T-helper 1 cell treated with Interleukin-12 subunit alpha and Interleukin-12 subunit beta and Interleukin-4 antibody, amounts not matched to agents 30 ng/mL and 1 ng/mL, for 36 hours (primary cell): Measurements from ENCODE around the gene M1AP. TPM values are rescaled to one million over a fixed set of nuclear protein-coding genes. Genes with fewer than 3 reads are reported as not detected.

Source experiments
- intact Hi-C: fragments of 100-400 bp; cut with micrococcal nuclease; formaldehyde crosslinking; loops from one replicate; pipeline ENCODE4 v1.15.1; 2024
- total RNA-seq: library from RNA; stranded (reverse); gene quantifications from 2 replicates; pipeline ENCODE4 v1.2.3, GENCODE V29; 2022

Gene M1AP
- total RNA-seq = not detected in 2 replicates

GRCh38 chr2:74648009-74648443 is at the start of gene M1AP:
Gene M1AP (minus strand): TSS chr2:74648330. CDS start chr2:74640275, 8,055 bp downstream.
- intact Hi-C loops = no loop called here

GRCh38 chr2:74696829-74697228 is 48.7 kb upstream of the M1AP start:
- intact Hi-C loops = loop anchor here (10.0 kb wide), 1 partner anchor 358 kb away; no protein-coding TSS in a partner anchor

DNA sequence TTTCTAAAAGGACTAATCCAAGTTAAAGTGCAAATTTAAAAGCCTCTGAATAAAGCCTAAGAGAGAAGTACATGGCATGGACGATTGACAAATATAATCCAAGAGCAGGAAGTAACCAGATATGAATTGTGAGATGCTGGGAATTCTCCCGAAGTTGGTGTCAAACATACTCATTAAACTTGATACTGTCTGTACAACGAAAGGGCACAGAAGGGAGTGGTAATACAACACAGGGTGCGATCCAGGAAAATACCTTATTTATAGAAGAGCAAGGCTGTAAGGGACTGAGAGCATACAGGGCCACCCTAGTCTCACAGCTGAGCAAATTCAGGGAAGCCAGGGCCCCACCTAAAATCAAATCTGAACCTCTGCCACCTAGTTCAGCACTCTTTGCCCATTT is 47.5 kb upstream of the M1AP start:
- intact Hi-C loops = loop anchor here (10.0 kb wide), 1 partner anchor 359 kb away; no protein-coding TSS in a partner anchor

DNA sequence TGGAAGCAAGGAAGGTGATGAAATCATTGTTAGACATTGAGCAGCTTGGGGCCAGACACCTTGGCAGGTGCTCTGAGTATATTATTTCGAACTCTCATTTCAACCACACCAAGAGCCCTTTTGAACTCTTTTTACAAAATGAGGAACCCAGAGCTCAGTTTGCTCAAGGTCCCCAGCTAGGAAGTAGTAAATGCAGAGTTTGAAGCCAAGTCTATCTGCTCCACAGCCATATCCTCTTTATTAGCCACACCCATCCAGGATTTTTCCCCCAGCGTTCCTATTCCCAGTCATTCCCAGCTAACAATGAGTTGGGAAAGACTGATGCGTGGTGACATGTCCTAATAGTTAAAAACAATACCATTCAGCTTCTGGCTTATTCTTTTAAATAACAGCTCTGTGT is 46.2 kb upstream of the M1AP start:
- intact Hi-C loops = loop anchor here (10.0 kb wide), 1 partner anchor 361 kb away; no protein-coding TSS in a partner anchor

DNA sequence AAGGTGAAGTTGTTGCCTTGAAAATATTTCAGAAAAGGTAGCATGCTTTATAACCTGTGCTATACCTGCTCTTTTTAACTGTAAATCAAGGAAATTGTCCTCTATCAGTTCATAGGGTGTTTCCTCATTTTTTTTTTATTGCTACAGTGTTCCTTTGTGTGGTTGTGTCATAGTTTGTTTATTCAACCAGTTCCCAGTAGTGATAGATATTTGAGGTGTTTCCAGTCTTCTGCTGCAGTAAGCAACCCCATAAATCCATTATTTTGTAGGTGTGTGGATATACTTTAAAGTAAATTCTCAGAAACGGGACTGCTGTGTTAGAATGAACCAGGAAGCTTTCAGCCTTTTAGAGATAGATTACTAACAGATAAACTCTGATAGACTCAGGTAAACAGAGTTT is 45.5 kb upstream of the M1AP start:
- intact Hi-C loops = loop anchor here (10.0 kb wide), 1 partner anchor 361 kb away; no protein-coding TSS in a partner anchor

DNA sequence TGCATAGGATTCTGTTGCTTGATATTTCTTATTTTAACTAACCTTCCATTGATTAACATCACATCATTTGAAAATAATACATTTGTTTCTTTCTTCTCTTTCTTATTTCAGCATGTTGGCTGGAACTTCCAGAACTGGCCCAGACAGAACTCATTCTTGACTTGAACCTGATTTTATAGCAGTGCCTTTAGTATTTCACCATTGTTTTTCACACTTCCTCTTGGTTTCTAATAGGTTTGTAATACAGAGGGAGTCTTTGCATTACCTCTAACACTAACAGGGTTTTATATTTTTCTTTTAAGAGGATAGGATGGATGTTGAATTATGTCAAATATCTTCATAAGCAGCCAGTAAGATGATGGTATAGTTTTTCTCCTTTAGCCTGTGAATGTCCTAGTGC is 45.1 kb upstream of the M1AP start:
- intact Hi-C loops = loop anchor here (10.0 kb wide), 1 partner anchor 362 kb away; no protein-coding TSS in a partner anchor

GRCh38 chr2:74691929-74692328 is 43.8 kb upstream of the M1AP start:
- intact Hi-C loops = loop anchor here (10.0 kb wide), 1 partner anchor 363 kb away; no protein-coding TSS in a partner anchor

DNA sequence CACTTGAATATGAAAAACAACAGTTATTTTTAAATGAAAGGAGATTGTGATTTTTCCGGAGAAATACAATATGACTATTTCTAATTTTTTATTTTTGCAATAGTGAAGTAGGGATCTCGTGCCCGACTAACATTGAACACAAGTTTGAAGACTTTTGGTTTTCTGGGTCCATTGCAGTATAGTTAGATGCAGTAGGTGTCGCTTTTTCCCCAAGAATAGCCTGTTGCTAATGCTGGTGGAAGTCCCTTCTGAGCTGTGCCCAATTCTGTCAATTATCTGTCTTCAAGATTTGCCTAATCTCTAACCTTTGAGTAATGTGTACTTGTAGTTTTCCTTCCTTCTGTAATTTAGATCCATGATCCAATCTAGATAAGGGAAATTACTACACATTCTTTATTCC is 42.4 kb upstream of the M1AP start:
- intact Hi-C loops = loop anchor here (1.0 to 10.0 kb wide), 5 partner anchors 186 to 938 kb away; no protein-coding TSS in a partner anchor

GRCh38 chr2:74689671-74690070 is 41.5 kb upstream of the M1AP start:
- intact Hi-C loops = loop anchor here (1.0 to 10.0 kb wide), 5 partner anchors 187 to 939 kb away; no protein-coding TSS in a partner anchor

DNA sequence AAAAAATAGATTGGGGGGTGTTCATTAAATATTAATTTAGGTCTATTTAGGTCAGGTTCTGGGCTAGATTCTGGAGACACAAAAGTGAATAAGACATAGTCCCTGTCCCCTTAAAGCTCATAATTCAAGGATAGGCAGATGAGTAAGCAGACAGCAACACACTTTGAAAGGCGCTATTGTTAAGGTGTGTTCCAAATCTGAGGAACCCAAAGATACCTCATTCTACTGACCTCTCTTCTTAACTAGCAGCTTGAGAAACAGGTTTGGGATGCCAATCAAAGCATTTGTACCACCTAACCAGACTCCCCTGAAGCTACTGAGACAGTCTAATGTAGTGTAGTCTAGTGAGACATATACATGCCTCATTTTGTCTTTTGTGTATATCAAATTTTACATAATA is 40.8 kb upstream of the M1AP start:
- intact Hi-C loops = no loop called here

DNA sequence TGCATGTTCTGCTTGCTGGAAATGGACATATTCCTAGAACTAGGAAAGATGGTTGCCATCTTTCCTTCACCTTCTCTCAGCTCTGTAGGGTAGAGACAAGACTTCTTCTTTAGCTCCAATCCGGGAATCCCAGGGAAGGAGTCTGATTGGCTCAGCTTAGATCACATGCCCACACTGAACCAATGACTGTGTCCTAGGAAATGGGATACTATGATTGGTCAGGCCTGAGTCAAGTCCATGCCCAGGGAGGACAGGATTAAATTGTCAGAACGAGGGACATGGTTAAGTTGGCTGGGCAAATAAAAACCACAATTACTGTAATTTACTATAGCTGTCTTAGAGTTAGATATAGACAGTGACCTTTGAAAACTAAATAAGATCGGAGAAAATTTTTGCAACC is 37.3 kb upstream of the M1AP start:
- intact Hi-C loops = no loop called here

DNA sequence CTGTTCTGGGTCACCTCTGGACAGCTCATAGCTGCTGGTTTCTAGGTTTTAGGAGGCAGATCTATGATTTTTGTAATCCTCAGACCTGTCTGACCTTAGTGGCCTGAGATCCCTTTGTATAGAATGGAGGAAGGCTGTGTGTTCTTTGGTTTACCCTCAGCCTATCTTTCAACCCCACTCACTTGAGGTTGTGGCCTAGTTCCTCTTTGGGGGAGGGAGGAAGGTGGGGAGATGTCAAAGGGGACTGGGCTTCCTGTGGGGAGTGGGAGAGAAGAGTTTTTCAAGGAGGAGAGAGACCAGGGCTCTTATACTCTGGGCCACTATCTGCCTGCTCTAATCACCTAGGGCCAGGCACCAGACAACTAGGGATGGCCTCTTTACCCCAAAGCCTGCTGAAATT is 34.4 kb upstream of the M1AP start:
- intact Hi-C loops = no loop called here

DNA sequence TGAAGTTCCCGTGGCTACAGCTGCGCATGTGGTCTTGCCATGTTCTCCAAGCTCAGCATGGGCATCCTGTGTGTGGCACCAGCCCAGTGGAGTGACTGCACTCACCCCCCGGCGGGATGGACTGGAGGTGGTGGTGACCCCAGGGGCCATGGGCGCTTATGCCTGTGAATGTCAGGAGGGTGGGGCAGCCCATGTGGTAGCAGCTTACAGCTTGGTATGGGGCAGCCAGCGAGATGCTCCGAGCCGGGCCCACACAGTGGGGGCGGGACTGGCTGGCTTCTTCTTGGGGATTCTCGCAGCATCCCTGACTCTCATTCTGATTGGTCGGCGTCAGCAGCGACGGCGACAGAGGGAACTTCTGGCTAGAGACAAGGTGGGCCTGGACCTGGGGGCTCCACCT is 31.5 kb upstream of the M1AP start:
- intact Hi-C loops = no loop called here

DNA sequence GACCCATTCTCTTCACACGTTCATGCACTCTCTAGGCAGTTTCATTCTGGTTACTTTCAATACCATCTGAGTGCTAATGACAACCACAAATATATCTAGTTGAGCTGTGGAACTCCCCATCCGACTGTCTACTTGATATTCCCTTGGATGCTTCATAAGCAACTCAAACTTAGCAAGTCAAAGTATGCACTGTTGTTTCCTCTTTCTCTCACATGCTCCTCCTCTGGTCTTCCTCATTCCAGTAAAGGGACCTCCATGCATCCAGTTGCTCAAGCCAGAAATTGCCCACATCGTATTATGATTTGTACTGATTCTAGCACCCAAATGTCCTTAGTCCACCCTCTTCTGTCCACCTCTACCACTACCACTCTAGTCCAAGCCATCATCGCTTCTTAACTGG is 28.2 kb upstream of the M1AP start:
- intact Hi-C loops = no loop called here

GRCh38 chr2:74675090-74675489 is 27.0 kb upstream of the M1AP start:
- intact Hi-C loops = no loop called here

- intact Hi-C loops = no loop called here
Measured at GRCh38 chr2:74673826-74674528, 25.8 kb upstream of the M1AP start.

GRCh38 chr2:74671479-74671878 is 23.3 kb upstream of the M1AP start:
- intact Hi-C loops = no loop called here

DNA sequence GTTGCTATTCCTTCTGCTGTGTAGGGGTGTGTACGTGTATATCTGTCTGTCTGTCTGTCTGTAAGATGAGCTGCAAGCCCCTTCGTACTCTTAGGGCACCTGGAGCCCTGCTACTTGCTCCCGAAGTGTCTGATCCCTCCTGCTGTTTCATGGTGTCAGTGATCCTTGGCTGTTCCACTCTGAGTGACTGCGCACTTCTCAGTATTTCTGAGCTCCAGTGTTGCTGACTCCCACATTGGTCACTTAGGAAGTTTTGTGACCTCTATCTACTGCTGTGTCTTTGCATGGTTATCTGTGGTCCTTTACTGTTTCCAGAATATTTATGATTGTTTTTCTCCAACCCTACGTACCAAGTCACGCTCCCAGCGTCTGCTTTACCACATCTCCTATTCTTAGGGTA is 22.1 kb upstream of the M1AP start:
- intact Hi-C loops = no loop called here

- intact Hi-C loops = no loop called here
Measured at GRCh38 chr2:74668087-74668486, 20.0 kb upstream of the M1AP start.

DNA sequence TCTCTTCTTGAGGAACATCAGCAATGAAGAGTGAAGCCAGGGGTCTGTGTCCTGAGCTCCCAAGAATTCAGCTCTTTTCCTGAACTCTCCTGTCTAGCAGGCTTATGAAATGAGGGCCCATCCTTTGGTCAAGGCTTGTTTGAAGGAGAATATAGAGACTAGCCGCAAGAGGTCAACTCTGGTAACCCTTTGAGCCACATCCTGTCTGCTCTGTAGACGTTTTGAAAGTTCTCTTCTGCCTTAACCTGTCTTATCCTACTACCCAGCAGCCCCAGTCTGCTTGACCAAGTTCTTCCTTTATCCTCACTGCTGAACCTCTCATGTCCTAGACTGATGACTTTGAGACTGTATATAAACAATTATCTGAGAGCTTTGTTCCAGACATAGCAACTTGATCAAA is 11.3 kb upstream of the M1AP start:
- intact Hi-C loops = no loop called here

DNA sequence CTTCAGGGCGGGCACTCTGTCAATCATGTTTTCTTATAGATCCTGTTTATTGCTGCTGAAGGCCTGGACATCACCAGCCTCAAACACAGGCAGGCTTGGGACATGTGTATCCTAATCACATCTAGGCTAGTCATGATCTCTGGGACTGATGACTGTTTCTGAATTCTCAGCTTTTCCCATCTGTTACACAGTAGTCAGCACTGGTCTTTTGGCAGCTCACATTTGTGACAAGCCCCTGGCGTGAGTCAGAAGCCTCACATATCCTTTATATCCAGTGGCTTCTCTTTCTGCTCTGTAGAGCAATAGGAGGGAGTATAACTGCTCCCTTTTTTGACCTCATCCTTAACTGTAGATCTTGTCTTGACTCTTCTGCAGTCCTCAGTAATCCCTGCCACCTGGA is 10.4 kb upstream of the M1AP start:
- intact Hi-C loops = no loop called here

- intact Hi-C loops = loop anchor here (2.0 kb wide), 3 partner anchors 149 to 729 kb away; partner anchors contain the start of genes DGUOK, PCGF1 and WBP1
Measured at GRCh38 chr2:74655579-74655978, 7.4 kb upstream of the M1AP start.
